Fibroblast of lung (primary cell): Measurements from ENCODE around the gene ANXA6. TPM values are rescaled to one million over a fixed set of nuclear protein-coding genes. Genes with fewer than 3 reads are reported as not detected.

Experiments
- DNase-seq, 2 donors: peaks; one replicate each; pipeline versions ENCODE4 v3.0.0 to v3.0.0-alpha.2; 2010; ENCODE audit warnings: low read depth in 2 of 2
- H2AFZ ChIP-seq: 2 replicates; pipeline ENCODE4 v1.5.1; 2012; ENCODE audit warnings: low read length, control low read depth, inconsistent platforms
- H3K27ac ChIP-seq: 2 replicates; pipeline ENCODE4 v1.5.1; 2011; ENCODE audit warnings: low read length, control low read depth; ENCODE audit not compliant: insufficient read depth
- H3K27me3 ChIP-seq: 2 replicates; pipeline ENCODE4 v1.5.1; 2011; ENCODE audit warnings: mild to moderate bottlenecking, low read length; ENCODE audit not compliant: control insufficient read depth, insufficient read depth
- H3K36me3 ChIP-seq: 2 replicates; pipeline ENCODE4 v1.5.1; 2011; ENCODE audit warnings: low read length; ENCODE audit not compliant: control insufficient read depth, insufficient read depth
- H3K4me1 ChIP-seq: 2 replicates; pipeline ENCODE4 v1.5.1; 2011; ENCODE audit warnings: low read length; ENCODE audit not compliant: control insufficient read depth, insufficient read depth; ENCODE audit errors: extremely low read depth
- H3K4me2 ChIP-seq: 2 replicates; pipeline ENCODE4 v1.5.1; 2011; ENCODE audit warnings: low read length, control low read depth; ENCODE audit not compliant: insufficient read depth; ENCODE audit errors: extremely low read depth
- H3K4me3 ChIP-seq, 4 experiments: fragments of 200-600 bp in 1 of 4; sonication (generic) in 1 of 4; replicated peaks in 1 of 4; 2 replicates each; pipeline ENCODE4 v1.5.1; 2011 to 2016; ENCODE audit warnings: low read length in 4 of 4, low read depth in 3 of 4, mild to moderate bottlenecking in 3 of 4, control low read depth in 2 of 4, inconsistent platforms in 1 of 4, mixed read lengths in 1 of 4; ENCODE audit not compliant: insufficient read depth in 1 of 4; ENCODE audit errors: control extremely low read depth in 1 of 4
- H3K79me2 ChIP-seq: 2 replicates; pipeline ENCODE4 v1.5.1; 2012; ENCODE audit warnings: mild to moderate bottlenecking, low read length, inconsistent platforms; ENCODE audit not compliant: control insufficient read depth, insufficient read depth
- H3K9ac ChIP-seq: 2 replicates; pipeline ENCODE4 v1.5.1; 2011; ENCODE audit warnings: mild to moderate bottlenecking, low read length, control low read depth; ENCODE audit not compliant: insufficient read depth
- H3K9me3 ChIP-seq: 2 replicates; pipeline ENCODE4 v1.5.1; 2012; ENCODE audit warnings: low read depth, low read length; ENCODE audit not compliant: control insufficient read depth, insufficient read depth
- H4K20me1 ChIP-seq: 2 replicates; pipeline ENCODE4 v1.5.1; 2011; ENCODE audit warnings: low read length; ENCODE audit not compliant: control insufficient read depth, insufficient read depth; ENCODE audit errors: extremely low read depth
- EZH2 ChIP-seq: IDR thresholded peaks from 2 replicates; pipeline ENCODE4 v1.5.1; 2012; ENCODE audit warnings: low read length, control low read depth, mild to moderate bottlenecking; ENCODE audit errors: missing control alignments
- polyA plus RNA-seq, 2 donors: library from polyadenylated mRNA; depleted of rRNA in 1 of 2; stranded (reverse) in 1 of 2; unstranded in 1 of 2; fragments of >200 nt; gene quantifications; 2 replicates each; pipeline ENCODE4 v1.2.1, GENCODE V29; 2011 to 2012; ENCODE audit warnings: missing spikeins in 1 of 2
- total RNA-seq: library from RNA; depleted of rRNA; stranded (reverse); fragments of >200 nt; gene quantifications from 2 replicates; pipeline ENCODE4 v1.2.1, GENCODE V29; 2014
- TF ChIP-seq, protein P1 (sequence below), 2 donors: IDR thresholded peaks in 1 of 2; conservative IDR thresholded peaks in 1 of 2; 1 replicate in 1 of 2; 2 replicates in 1 of 2; pipeline ENCODE4 v1.5.1; 2011 to 2012; ENCODE audit warnings: low read length in 2 of 2, control low read depth in 1 of 2, inconsistent platforms in 1 of 2, low read depth in 1 of 2, mild to moderate bottlenecking in 1 of 2

ANXA6 gene
- total and polyA plus RNA-seq, 2 donors (not counting 1 experiment from before 2014, with no cell fraction given) = 591 to 615 TPM

DNA sequence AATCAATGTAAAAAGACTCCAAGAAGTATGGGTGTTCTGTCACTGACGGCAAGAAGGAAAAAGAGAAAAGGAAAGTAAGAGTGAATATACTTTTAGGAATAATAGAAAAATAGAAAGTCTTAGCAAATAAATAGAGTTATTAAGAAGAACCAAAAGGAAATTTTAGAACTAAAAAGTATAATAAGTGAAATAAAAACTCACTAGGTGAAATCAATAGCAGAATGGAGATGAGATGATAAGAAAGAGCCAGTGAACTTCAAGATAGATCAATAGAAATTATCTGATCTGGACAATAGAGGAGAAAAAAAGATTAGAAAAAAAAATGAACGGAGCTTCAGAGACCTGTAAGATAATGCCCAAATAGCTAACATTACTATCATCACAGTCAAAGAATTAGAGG is 31.6 kb upstream of the ANXA6 start:
- H3K4me1 ChIP-seq = no peaks in the 10 kb centered on the region
- no peak overlapping the region for H2AFZ ChIP-seq
- no peak overlapping the region for H3K27ac ChIP-seq
- no peaks in the 10 kb centered on the region for H3K79me2 ChIP-seq
- H4K20me1 ChIP-seq = no peaks in the 10 kb centered on the region
- no peaks in the 10 kb centered on the region for H3K9me3 ChIP-seq
- no peak overlapping the region for H3K9ac ChIP-seq
- no peak for DNase-seq
- no peaks in the 10 kb centered on the region for H3K27me3 ChIP-seq
- TF ChIP-seq, protein P1, sequence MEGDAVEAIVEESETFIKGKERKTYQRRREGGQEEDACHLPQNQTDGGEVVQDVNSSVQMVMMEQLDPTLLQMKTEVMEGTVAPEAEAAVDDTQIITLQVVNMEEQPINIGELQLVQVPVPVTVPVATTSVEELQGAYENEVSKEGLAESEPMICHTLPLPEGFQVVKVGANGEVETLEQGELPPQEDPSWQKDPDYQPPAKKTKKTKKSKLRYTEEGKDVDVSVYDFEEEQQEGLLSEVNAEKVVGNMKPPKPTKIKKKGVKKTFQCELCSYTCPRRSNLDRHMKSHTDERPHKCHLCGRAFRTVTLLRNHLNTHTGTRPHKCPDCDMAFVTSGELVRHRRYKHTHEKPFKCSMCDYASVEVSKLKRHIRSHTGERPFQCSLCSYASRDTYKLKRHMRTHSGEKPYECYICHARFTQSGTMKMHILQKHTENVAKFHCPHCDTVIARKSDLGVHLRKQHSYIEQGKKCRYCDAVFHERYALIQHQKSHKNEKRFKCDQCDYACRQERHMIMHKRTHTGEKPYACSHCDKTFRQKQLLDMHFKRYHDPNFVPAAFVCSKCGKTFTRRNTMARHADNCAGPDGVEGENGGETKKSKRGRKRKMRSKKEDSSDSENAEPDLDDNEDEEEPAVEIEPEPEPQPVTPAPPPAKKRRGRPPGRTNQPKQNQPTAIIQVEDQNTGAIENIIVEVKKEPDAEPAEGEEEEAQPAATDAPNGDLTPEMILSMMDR (conservative IDR thresholded peaks at IDR 0.05 in 1 of 2, IDR thresholded peaks at IDR 0.05 in 1 of 2; ENCODE audit: low read depth in 1 of 2, low read length in 2 of 2) = no peak
- no peak for TF ChIP-seq EZH2
- H3K4me3 ChIP-seq = no peak overlapping the region
- no peak overlapping the region for H3K4me2 ChIP-seq
- no peaks in the 10 kb centered on the region for H3K36me3 ChIP-seq

DNA sequence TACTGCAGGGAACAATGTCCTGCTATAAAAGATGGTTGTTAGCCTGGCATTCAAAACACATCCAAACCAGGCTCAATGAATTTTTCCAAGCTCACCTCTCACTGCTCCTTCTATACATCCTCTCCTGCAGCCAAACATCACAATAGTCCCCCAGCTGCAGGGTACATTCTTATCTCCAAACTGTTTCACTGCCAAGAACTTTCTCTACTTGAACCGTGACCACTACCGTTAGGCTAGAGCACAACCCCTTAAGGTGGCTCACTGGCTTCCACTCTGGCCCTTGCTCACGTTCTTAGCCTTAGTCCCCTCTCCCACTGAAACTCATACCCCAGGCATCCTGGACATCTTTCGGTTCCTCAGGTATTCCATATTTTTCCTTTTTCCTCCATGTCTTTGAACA is 29.0 kb upstream of the ANXA6 start:
- no peaks in the 10 kb centered on the region for H3K79me2 ChIP-seq
- no peak overlapping the region for H3K4me3 ChIP-seq
- H3K27me3 ChIP-seq = no peaks in the 10 kb centered on the region
- no peaks in the 10 kb centered on the region for H3K4me1 ChIP-seq
- H3K36me3 ChIP-seq = no peaks in the 10 kb centered on the region
- no peak overlapping the region for H2AFZ ChIP-seq
- H4K20me1 ChIP-seq = no peaks in the 10 kb centered on the region
- H3K4me2 ChIP-seq = no peak overlapping the region
- no peak for DNase-seq
- no peak overlapping the region for H3K27ac ChIP-seq
- TF ChIP-seq EZH2 = no peak
- TF ChIP-seq, protein P1 (conservative IDR thresholded peaks at IDR 0.05 in 1 of 2, IDR thresholded peaks at IDR 0.05 in 1 of 2; ENCODE audit: low read depth in 1 of 2, low read length in 2 of 2) = no peak
- H3K9ac ChIP-seq = no peak overlapping the region
- no peaks in the 10 kb centered on the region for H3K9me3 ChIP-seq

DNA sequence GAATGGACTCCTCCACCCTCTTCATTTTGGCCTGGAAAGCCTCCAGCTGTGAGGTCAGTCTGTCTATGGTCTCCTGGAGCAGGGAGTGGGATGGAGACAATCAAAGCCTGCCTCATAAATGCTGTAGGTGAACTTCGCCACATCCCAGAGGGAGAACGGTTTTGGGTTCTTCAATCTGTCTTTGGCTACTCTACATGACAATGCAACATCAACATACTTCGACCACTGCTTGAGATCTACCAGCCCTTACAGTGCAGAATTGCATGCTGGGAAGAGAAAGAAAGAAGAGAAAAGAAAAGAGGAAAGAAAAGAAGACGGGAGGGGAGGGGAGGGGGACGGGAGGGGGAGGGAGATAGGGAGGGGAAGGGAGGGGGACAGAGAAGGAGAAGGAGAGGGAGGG is 28.5 kb upstream of the ANXA6 start:
- Histone ChIP-seq H3K79me2 (no peaks in the 10 kb centered on the region), H2AFZ (no peak overlapping the region), H3K4me3 (no peak overlapping the region), H3K9ac (no peak overlapping the region), H3K36me3 (no peaks in the 10 kb centered on the region), H3K9me3 (no peaks in the 10 kb centered on the region), H3K4me1 (no peaks in the 10 kb centered on the region), H3K27ac (no peak overlapping the region), H3K27me3 (no peaks in the 10 kb centered on the region), H4K20me1 (no peaks in the 10 kb centered on the region), H3K4me2 (no peak overlapping the region)
- TF ChIP-seq EZH2 = no peak
- TF ChIP-seq, protein P1 (conservative IDR thresholded peaks at IDR 0.05 in 1 of 2, IDR thresholded peaks at IDR 0.05 in 1 of 2; ENCODE audit: low read depth in 1 of 2, low read length in 2 of 2) = no peak
- no peak for DNase-seq
